SJCRH30 (cell line): ENCODE data around the gene SCUBE1. TPM values are rescaled to one million over a fixed set of nuclear protein-coding genes. Genes with fewer than 3 reads are reported as not detected.
A peak's percentile ranks its signal among the peaks of the same experiment; 100 is the strongest.

ENCODE experiments used
- DNase-seq, 2 experiments: peaks; one replicate each; pipeline ENCODE4 v3.0.0-alpha.2; 2015 to 2020
- H3K27ac ChIP-seq: fragments of 250-450 bp; sonication (Bioruptor Pico); 2 replicates; pipeline ENCODE4 v1.5.1; 2020; ENCODE audit warnings: mild to moderate bottlenecking, moderate library complexity
- H3K27me3 ChIP-seq: fragments of 250-450 bp; sonication (Bioruptor Pico); 2 replicates; pipeline ENCODE4 v1.5.1; 2020; ENCODE audit warnings: mild to moderate bottlenecking, moderate library complexity
- H3K36me3 ChIP-seq: fragments of 250-450 bp; sonication (Bioruptor Pico); 2 replicates; pipeline ENCODE4 v1.5.1; 2020; ENCODE audit warnings: mild to moderate bottlenecking, moderate library complexity
- H3K4me1 ChIP-seq: fragments of 250-450 bp; sonication (Bioruptor Pico); 2 replicates; pipeline ENCODE4 v1.5.1; 2020; ENCODE audit warnings: mild to moderate bottlenecking, moderate library complexity
- H3K4me3 ChIP-seq: fragments of 250-450 bp; sonication (Bioruptor Pico); 2 replicates; pipeline ENCODE4 v1.5.1; 2020; ENCODE audit warnings: mild to moderate bottlenecking, moderate library complexity
- H3K9me3 ChIP-seq: fragments of 250-450 bp; sonication (Bioruptor Pico); replicated peaks from 2 replicates; pipeline ENCODE4 v1.5.1; 2020; ENCODE audit warnings: mild to moderate bottlenecking, moderate library complexity
- total RNA-seq: library from RNA; depleted of rRNA; stranded (reverse); fragments of >200 nt; shearing (Covaris generic); gene quantifications from 2 replicates; pipeline ENCODE4 v1.2.3, GENCODE V29; 2014

Gene SCUBE1
- total RNA-seq, 1 experiment from 2014 or later = 13.7 TPM

DNA sequence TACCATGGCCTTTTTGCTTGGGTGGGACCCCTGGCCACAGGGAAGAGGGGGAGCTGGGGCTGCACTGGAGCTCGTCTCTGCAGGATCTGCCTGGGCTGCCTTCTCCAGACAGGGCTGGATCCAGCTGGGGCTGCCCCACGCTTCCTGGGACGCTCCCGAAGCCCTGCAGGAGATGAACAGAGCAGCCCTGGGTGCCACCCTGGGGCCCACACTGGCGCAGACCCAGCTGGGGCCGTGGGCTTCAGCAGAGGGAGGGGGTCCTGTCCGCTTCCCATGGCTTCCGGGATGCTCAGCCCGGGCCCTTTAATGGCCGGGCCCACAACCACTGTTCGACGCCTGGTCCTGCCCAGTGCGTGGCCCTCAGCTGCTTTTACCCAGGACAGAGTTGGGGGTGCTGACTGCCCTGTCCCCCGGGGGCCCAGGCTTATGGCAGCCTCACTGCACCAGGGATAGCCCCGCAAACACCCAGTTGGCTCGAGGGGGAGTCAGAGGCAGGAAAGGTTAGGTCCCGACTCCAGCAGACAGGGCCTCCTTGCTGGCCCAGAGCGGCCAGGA, 179.9 kb downstream of the SCUBE1 start:
- DNase-seq = no peak
- H3K9me3 ChIP-seq = no peaks in the 10 kb centered on the region

GRCh38 chr22:43162412-43163150, 180.6 kb downstream of the SCUBE1 start:
- Histone ChIP-seq H3K27me3 (peaks cover 13% of the 10 kb centered on the region; the same call in 1 of the 2 replicates), H3K27ac (no peak overlapping the region), H3K4me1 (no peaks in the 10 kb centered on the region), H3K9me3 (no peaks in the 10 kb centered on the region), H3K4me3 (no peak overlapping the region), H3K36me3 (no peaks in the 10 kb centered on the region)
- no peak for DNase-seq

More for the DNA sequence above, 179.9 kb downstream of the SCUBE1 start:
- no peak overlapping the region for H3K4me3 ChIP-seq
- H3K36me3 ChIP-seq = peaks cover 3% of the 10 kb centered on the region; the same call in 1 of the 2 replicates
- H3K27ac ChIP-seq = no peak overlapping the region
- H3K27me3 ChIP-seq = peaks cover 13% of the 10 kb centered on the region; the same call in 1 of the 2 replicates
- no peaks in the 10 kb centered on the region for H3K4me1 ChIP-seq

DNA sequence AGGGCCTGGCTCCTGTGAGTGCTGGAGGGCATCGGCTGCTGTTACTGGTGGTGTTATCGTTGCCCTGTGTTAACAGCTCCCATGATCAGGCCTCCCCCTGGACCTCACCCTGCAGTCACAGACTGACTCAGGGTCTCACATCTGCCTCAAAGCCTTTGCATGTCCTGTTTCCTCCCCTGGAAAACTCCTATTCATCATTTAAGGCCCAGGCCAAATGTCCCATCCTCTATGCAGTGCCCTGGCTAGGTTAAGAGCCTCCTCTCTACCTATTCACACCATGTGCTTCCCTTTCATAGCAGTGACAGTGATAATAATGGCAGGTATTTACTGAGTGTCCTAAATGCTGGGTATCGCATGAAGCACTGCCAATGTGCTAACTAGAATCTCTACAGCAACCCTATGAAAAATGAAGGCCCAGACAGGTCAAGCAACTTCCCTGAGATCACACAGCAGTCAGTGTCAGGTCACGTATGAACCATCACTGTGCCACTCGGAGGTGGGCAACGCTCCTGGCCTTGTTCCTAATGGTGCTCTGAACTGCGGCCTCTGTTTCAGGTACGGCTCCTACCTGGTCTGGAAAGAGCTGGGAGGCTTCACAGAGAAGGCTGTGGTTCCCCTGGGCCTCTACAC, 182.6 kb downstream of the SCUBE1 start:
- Histone ChIP-seq H3K4me1 (peaks cover 9% of the 10 kb centered on the region), H3K9me3 (no peaks in the 10 kb centered on the region), H3K36me3 (no peaks in the 10 kb centered on the region), H3K4me3 (no peak overlapping the region), H3K27me3 (peaks cover 13% of the 10 kb centered on the region; the same call in 1 of the 2 replicates), H3K27ac (no peak overlapping the region)
- no peak for DNase-seq

DNA sequence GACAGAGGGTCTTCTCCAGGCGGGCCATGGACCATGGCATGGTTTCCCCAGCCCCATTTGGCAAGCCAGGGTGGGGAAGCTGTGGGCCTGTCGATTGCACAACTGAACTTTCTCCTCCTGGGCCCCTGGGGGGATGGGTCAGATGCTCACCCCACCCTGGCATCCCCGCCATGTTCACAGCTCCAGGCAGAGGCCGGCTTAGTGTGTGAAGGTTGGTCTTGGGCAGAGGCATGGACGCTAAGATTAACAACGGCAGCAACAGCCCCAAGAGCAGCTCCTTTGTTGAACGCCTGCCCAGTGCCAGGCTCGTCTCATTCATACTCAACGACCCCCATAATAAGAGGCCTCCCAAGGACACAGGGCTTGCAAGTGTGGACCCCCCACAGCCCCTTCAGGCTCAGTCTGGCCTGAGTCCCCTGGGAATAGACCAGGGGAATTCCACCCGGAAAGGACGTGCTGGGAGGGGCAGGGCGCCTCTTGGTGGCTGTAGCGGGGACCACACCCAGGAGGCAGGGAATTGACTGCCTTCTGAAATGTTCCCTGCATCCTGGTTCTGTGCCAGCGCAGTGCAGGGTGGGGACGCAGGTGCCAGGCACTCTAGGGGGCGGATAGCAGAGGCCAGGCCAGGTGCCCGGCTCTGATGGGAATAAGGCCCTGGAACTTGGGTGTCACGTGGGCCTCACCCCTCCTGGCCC, 183.5 kb downstream of the SCUBE1 start:
- Histone ChIP-seq H3K4me3 (no peak overlapping the region), H3K27ac (no peak overlapping the region), H3K9me3 (no peaks in the 10 kb centered on the region), H3K4me1 (peaks cover 13% of the 10 kb centered on the region), H3K27me3 (peaks cover 13% of the 10 kb centered on the region; the same call in 1 of the 2 replicates), H3K36me3 (no peaks in the 10 kb centered on the region)
- peak; percentile 66 to 71 for DNase-seq

DNA sequence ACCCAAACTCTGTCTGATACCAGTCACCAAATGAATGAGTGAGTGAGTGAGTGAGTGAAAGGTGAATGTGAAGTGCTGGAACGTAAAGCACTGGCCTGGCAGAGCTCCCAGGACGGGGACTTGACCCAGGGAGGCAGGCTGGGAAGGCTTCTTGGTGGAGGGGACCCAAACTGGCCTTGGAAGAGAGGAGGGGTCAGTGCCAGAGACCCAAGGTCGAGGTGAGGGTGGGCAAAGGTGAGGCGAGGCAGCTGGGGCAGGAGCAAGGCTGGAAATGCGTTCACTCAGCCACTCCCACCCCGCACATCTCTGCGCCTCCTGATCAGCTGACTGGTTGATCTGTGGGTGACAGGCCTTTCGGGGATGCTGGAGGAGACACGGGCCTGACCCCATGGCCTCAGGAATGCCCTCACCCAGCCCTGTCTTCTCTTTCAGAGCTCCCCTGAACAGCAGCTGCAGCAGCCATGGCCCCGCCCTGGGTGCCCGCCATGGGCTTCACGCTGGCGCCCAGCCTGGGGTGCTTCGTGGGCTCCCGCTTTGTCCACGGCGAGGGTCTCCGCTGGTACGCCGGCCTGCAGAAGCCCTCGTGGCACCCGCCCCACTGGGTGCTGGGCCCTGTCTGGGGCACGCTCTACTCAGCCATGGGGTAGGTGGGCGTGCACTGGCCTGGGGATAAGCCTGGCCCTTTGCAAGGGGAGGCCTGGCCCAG, 184.2 kb downstream of the SCUBE1 start:
- H3K9me3 ChIP-seq = no peaks in the 10 kb centered on the region
- H3K36me3 ChIP-seq = no peaks in the 10 kb centered on the region
- no peak overlapping the region for H3K27ac ChIP-seq
- peaks cover 8% of the 10 kb centered on the region; the same call in 1 of the 2 replicates for H3K27me3 ChIP-seq
- no peak overlapping the region for H3K4me3 ChIP-seq
- DNase-seq = no peak
- H3K4me1 ChIP-seq = peaks cover 13% of the 10 kb centered on the region

DNA sequence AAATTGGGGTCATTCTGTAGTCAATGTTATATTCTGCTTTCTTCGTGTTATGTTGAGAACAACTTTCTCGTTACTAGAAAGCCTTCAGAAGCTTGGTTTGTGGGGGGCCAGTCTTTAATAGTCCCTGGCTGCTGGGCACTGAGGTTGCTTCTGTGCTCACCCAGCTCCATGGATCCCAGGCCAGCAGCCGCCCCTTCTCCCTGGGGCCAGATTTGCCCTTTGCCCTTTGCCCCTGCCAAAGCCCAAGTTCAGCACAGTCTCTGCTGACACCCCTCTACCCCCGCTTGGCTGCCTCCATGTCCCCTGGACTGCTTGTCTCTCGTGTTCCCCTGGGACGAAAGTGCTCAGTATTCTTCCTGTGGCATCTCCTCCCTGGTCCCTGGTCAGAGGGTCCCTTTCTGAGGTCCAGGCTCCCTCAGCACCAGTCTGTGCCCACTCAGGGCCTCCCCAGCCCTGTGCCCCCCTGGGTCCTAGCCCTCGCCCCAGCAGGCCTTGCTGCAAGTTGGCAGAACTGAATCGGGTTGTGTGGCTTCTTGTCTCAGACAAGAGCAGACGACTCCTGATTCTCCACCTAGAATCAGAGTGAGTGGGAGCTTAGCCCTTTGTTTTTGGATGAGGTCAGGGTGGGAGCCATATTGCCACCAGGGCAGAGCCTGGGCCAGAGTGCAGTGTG, 185.2 kb downstream of the SCUBE1 start:
- Histone ChIP-seq H3K27me3 (no peaks in the 10 kb centered on the region), H3K9me3 (no peaks in the 10 kb centered on the region), H3K27ac (no peak overlapping the region), H3K36me3 (no peaks in the 10 kb centered on the region), H3K4me3 (no peak overlapping the region), H3K4me1 (peaks cover 13% of the 10 kb centered on the region)
- no peak for DNase-seq

- H3K27me3 ChIP-seq = no peaks in the 10 kb centered on the region
- H3K9me3 ChIP-seq = no peaks in the 10 kb centered on the region
- DNase-seq = no peak
- no peaks in the 10 kb centered on the region for H3K36me3 ChIP-seq
- H3K4me1 ChIP-seq = peaks cover 20% of the 10 kb centered on the region
- no peak overlapping the region for H3K27ac ChIP-seq
- H3K4me3 ChIP-seq = no peak overlapping the region
Measured at GRCh38 chr22:43156413-43156812, 186.8 kb downstream of the SCUBE1 start.

DNA sequence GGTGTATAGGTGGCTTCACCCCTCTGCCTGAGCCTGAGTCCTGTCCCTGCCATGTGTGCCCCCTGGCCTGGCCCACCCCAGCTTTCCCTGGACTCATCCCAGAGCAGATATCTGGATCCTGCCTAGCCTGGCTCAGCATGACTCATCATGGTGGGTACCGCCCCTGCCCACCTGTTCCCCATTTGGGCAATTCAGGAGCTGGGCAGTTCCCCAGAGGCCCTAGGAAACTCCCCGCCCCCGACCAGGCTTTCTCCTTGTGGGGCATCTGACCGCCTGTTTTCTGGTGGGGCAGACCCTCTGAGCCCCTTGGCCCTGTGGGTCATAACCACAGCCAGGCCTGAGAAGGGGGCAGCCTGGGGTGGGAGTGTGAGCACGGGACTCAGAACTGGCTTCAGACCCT, 187.4 kb downstream of the SCUBE1 start:
- Histone ChIP-seq H3K36me3 (no peaks in the 10 kb centered on the region), H3K27me3 (no peaks in the 10 kb centered on the region; the same call in 1 of the 2 replicates), H3K4me1 (peaks cover 20% of the 10 kb centered on the region), H3K9me3 (no peaks in the 10 kb centered on the region), H3K4me3 (no peak overlapping the region), H3K27ac (no peak overlapping the region)
- peak; percentile 76 to 81 for DNase-seq

DNA sequence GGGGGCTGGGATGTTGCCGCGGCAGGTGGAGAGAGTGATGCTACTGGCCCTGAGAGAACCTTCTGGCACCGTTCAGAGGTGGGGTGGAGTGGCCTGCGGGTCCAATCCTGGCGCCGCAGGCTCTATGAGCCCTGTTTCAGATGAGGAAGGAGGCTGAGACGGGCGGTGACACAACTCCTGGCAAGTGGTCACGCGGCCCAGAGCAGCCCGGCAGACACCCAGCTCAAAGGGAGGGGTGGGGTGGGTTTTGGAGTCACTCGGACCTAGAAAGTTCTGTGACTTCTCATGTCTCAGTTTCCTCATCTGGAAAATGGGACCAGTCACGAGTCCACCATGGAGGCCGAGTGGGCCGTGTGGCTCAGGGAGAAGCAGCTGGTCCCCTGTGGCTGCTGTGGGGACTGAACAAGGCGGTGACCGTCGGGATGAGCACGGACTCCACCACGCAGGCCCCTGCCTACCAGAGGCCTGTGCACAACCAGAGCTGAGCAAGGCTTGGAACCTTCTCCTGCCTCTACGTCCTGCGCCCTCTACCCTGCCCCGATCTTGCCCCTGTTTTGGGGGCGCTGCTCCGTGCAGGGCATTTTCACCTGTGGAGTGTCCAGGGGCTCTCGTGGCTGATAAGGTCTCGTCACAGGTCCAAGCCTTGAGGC, 188.2 kb downstream of the SCUBE1 start:
- H3K27me3 ChIP-seq = no peaks in the 10 kb centered on the region; the same call in 1 of the 2 replicates
- H3K27ac ChIP-seq = no peak overlapping the region
- no peak overlapping the region for H3K4me3 ChIP-seq
- H3K4me1 ChIP-seq = peaks cover 20% of the 10 kb centered on the region
- no peaks in the 10 kb centered on the region for H3K36me3 ChIP-seq
- H3K9me3 ChIP-seq = no peaks in the 10 kb centered on the region
- no peak for DNase-seq

DNA sequence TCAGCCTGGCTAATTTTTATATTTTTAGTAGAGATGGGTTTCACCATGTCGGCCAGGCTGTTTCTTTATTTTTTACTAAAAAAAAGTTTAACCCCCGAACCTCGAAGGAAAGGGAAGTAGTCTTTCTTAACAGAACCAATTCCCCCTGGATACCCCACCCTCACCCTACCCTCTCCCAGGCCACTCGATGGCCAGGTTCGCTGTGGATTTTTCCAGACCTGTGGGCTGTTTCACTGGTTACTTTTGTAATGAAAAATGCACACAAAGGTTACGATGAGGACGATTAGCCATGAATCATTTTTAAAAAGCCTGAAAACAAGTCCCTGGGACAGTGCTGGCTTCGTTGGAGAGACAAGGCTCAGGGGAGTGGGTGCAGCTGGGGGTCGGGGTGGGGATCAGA, 189.3 kb downstream of the SCUBE1 start:
- Histone ChIP-seq H3K27ac (no peak overlapping the region), H3K9me3 (no peaks in the 10 kb centered on the region), H3K4me3 (no peak overlapping the region), H3K27me3 (no peaks in the 10 kb centered on the region; the same call in 1 of the 2 replicates), H3K4me1 (peaks cover 20% of the 10 kb centered on the region), H3K36me3 (no peaks in the 10 kb centered on the region)
- DNase-seq = no peak

DNA sequence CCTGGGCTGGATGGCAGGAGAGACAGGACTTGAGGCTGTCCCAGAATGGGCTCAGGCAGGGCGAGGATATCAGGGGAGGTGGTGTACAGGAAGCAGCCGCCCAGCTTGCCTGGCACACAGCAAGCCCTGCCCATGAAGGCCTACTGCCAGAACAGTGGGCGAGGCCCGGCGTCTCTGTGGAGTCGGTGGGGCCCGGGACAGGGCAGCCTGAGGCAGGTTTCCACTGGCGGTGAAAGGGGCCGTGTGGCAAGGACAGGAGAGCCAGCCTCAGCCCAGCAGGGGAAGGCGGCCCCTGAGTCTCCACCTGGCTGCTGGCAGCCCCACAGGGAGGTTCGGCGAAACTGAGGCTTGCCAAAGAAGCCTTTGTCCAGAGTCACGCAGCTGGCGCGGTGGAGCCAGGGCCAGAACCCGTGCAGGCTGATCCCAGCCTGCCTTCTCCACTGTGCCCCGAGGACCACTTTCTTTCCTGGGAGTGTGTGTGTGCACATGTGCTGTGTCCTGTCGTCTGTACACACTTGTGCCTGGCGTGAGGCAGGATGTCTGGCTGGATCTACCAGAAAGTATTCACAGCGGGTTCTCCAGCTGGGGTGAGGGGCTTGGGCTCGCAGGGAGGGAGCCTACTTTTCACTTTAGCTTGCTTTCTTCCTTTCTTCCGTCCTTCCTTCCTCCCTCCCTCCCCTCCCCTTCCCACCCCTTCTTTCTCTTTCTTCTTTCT, 190.7 kb downstream of the SCUBE1 start:
- no peaks in the 10 kb centered on the region for H3K9me3 ChIP-seq
- peaks cover 20% of the 10 kb centered on the region for H3K4me1 ChIP-seq
- peaks cover 4% of the 10 kb centered on the region; the same call in 1 of the 2 replicates for H3K27me3 ChIP-seq
- H3K27ac ChIP-seq = no peak overlapping the region
- H3K36me3 ChIP-seq = no peaks in the 10 kb centered on the region
- peak overlapping the region; percentile 35 for H3K4me3 ChIP-seq
- peak; percentile 42 to 53 for DNase-seq

GRCh38 chr22:43152003-43152356, 191.2 kb downstream of the SCUBE1 start:
- no peak for DNase-seq

More at GRCh38 chr22:43152003-43152356, 191.2 kb downstream of the SCUBE1 start:
- Histone ChIP-seq H3K27ac (no peak overlapping the region), H3K36me3 (no peaks in the 10 kb centered on the region), H3K4me3 (peak overlapping the region; percentile 35; the same call in 1 of the 2 replicates), H3K4me1 (peaks cover 20% of the 10 kb centered on the region), H3K27me3 (peaks cover 4% of the 10 kb centered on the region; the same call in 1 of the 2 replicates), H3K9me3 (no peaks in the 10 kb centered on the region)
